Type B pancreatic cell (in vitro differentiated cells): ENCODE measurements around the gene KMT2B. TPM values are rescaled to one million over a fixed set of nuclear protein-coding genes. Genes with fewer than 3 reads are reported as not detected.

ENCODE experiments used
- DNase-seq: peaks from one replicate; pipeline ENCODE4 v3.0.0; 2021; ENCODE audit warnings: mixed read lengths; ENCODE audit not compliant: unreplicated experiment; ENCODE audit errors: extremely low spot score
- H3K27ac Mint-ChIP-seq: 2 replicates; pipeline ENCODE4 v1.8.0; 2021; ENCODE audit warnings: mild to moderate bottlenecking, mixed read lengths
- H3K27me3 Mint-ChIP-seq: 2 replicates; pipeline ENCODE4 v1.8.0; 2021; ENCODE audit warnings: mixed read lengths
- H3K36me3 Mint-ChIP-seq: 2 replicates; pipeline ENCODE4 v1.8.0; 2021; ENCODE audit warnings: mixed read lengths
- H3K4me1 Mint-ChIP-seq: one replicate; pipeline ENCODE4 v1.8.0; 2021; ENCODE audit warnings: mixed read lengths; ENCODE audit not compliant: unreplicated experiment
- H3K4me3 Mint-ChIP-seq: 2 replicates; pipeline ENCODE4 v1.8.0; 2021; ENCODE audit warnings: mild to moderate bottlenecking, mixed read lengths
- H3K9me3 Mint-ChIP-seq: 2 replicates; pipeline ENCODE4 v1.8.0; 2021; ENCODE audit warnings: mixed read lengths
- CTCF ChIP-seq: fragments of 200-600 bp; sonication (generic); conservative IDR thresholded peaks from 2 replicates; pipeline ENCODE4 v1.5.0; 2021; ENCODE audit warnings: antibody characterized with exemption, mild to moderate bottlenecking
- total RNA-seq: library from RNA; stranded (reverse); gene quantifications from 2 replicates; pipeline ENCODE4 v1.2.1, GENCODE V29; 2021; ENCODE audit warnings: low replicate concordance

Gene KMT2B
- total RNA-seq, 1 donor from 2014 or later: 55.4 TPM

- DNase-seq: no peak
- Mint-ChIP-seq H3K9me3 (no peaks in the 10 kb centered on the region), H3K27me3 (no peaks in the 10 kb centered on the region), H3K27ac (no peak overlapping the region), H3K36me3 (no peaks in the 10 kb centered on the region), H3K4me1 (peaks cover 9% of the 10 kb centered on the region), H3K4me3 (no peak overlapping the region)
- no peak for TF ChIP-seq CTCF
These were observed 3.8 kb upstream of the KMT2B start for GRCh38 chr19:35713904-35714495.

GRCh38 chr19:35714601-35715354 is 3.0 kb upstream of the KMT2B start:
- peak overlapping the region; percentile 76 for H3K4me3 Mint-ChIP-seq
- H3K27me3 Mint-ChIP-seq: no peaks in the 10 kb centered on the region
- H3K36me3 Mint-ChIP-seq: no peaks in the 10 kb centered on the region
- peak; percentile 28 for TF ChIP-seq CTCF
- no peaks in the 10 kb centered on the region for H3K9me3 Mint-ChIP-seq
- DNase-seq: no peak
- peak overlapping the region; percentile 23 for H3K27ac Mint-ChIP-seq
- H3K4me1 Mint-ChIP-seq: peaks cover 13% of the 10 kb centered on the region

GRCh38 chr19:35715355-35715809 is 2.4 kb upstream of the KMT2B start:
- TF ChIP-seq CTCF: no peak
- Mint-ChIP-seq H3K9me3 (no peaks in the 10 kb centered on the region), H3K27me3 (no peaks in the 10 kb centered on the region), H3K27ac (no peak overlapping the region), H3K4me3 (peak overlapping the region; percentile 93), H3K4me1 (peaks cover 13% of the 10 kb centered on the region), H3K36me3 (no peaks in the 10 kb centered on the region)
- no peak for DNase-seq

GRCh38 chr19:35715981-35716800 is 1.6 kb upstream of the KMT2B start:
- Mint-ChIP-seq H3K4me3 (peak overlapping the region; percentile 93), H3K27me3 (no peaks in the 10 kb centered on the region), H3K4me1 (peaks cover 13% of the 10 kb centered on the region), H3K27ac (peak overlapping the region; percentile 86), H3K9me3 (no peaks in the 10 kb centered on the region), H3K36me3 (no peaks in the 10 kb centered on the region)
- TF ChIP-seq CTCF: no peak
- DNase-seq: no peak

GRCh38 chr19:35716801-35717664 is 770 bp upstream of the KMT2B start:
- Mint-ChIP-seq H3K9me3 (no peaks in the 10 kb centered on the region), H3K36me3 (no peaks in the 10 kb centered on the region), H3K27ac (peak overlapping the region; percentile 86), H3K27me3 (no peaks in the 10 kb centered on the region), H3K4me1 (peaks cover 13% of the 10 kb centered on the region), H3K4me3 (peak overlapping the region; percentile 93)
- DNase-seq: peak; percentile 90
- peak; percentile 93 for TF ChIP-seq CTCF
